HG02798 (cell line): ENCODE measurements around the gene DCDC1.

Experiments
- ATAC-seq: cut with Tn5 transposase; IDR thresholded peaks from one replicate; pipeline ENCODE4 v1.9.1; 2021; ENCODE audit warnings: mild to moderate bottlenecking; ENCODE audit not compliant: unreplicated experiment, poor library complexity

The DCDC1 gene

DNA sequence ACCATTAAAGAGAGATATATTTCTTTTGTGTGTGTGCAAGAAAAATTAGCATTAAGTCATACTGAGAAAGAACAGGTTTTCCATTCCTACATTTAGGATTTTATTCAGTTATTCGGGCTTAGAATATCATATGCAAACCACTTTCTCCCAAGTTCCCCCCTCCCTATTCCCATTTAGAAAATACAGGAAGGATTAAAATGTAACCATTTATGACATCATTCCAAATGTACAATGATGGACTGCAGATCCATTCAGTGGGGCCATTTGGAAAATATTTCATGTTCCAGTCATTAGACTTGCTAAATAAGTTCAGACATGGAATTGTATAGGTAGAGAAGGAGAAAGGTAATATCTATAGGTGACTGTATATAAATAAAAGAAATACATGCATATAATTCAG lies 554.8 kb downstream of the DCDC1 start:
- ATAC-seq = no peak
